M059J (cell line): ENCODE results near the gene IL6R. TPM values are rescaled to one million over a fixed set of nuclear protein-coding genes. Genes with fewer than 3 reads are reported as not detected.

Experiments
- DNase-seq: peaks from one replicate; pipeline ENCODE4 v3.0.0-alpha.2; 2012; ENCODE audit warnings: low read depth
- total RNA-seq: library from RNA; depleted of rRNA; stranded (reverse); fragments of >200 nt; shearing (Covaris generic); gene quantifications from 2 replicates; pipeline ENCODE4 v1.2.3, GENCODE V29; 2014

IL6R gene
- total RNA-seq, 1 experiment from 2014 or later, result 3.8 TPM

DNA sequence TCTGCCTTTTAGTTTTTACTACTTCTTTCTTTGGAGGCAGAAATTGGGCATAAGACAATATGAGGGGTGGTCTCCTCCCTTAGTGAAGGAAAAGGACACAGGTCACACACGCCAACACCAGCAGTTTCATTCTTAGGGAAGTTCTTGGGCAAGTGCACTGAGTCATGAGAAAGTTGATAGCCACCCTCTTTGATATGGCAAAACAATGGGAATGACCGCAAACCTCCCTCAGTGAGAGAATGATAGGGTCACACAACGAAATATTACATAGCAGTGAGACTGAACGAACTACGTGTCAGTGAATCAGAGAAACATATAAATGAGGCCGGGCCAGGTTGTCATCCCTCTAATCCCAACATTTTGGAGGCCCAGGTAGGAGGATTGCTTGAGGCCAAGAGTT, 20.0 kb downstream of the IL6R start:
- no peak for DNase-seq

DNA sequence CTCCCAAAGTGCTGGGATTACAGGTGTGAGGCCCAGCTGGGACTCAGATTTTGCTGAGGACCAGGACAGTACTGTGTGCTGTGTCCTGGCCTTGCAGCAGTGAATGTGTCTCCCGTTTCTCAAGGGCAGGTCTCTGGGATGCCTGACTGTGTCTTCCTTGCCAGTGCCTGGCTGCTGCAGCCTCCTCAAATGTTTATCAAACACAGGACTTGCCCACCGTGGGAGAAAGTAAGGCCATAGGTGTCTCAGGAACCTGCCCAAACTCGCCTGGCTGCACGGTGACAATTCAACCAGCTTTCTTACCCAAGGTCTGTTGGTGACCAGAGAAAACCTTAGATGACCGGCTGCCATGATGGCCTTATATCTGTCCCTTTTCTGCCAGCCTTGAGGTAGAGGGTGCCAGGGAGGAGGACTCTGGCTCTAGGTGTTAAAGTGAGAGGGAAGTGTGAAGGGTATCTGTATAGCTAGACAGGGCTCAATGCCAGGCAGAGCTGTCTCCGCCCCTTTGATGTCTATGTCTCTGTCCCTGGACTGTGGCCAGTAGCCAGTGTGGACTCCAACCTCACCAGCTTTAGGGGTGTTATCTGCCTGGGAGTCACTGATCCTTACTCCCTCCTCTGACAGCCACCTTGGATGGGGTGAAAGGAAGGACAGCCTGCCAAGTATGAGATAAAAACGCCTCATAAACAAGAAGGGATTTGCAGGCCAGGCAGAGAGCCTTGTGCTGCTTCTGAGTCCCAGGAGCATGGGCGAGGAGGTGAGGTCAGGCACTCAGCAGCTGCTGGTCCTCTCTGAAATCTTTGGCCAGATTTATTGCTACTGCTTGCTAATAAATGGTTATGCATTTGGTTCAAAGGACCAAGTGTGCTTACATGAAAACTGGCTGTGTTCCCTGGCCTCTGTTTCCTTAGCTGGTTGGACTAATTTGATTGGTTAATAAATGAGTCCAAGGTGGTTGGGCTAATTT, 22.3 kb downstream of the IL6R start:
- peak; percentile 50 for DNase-seq

GRCh38 chr1:154429118-154429517, 24.0 kb downstream of the IL6R start:
- DNase-seq, result no peak

GRCh38 chr1:154429841-154430611, 24.9 kb downstream of the IL6R start:
- DNase-seq, result no peak

DNA sequence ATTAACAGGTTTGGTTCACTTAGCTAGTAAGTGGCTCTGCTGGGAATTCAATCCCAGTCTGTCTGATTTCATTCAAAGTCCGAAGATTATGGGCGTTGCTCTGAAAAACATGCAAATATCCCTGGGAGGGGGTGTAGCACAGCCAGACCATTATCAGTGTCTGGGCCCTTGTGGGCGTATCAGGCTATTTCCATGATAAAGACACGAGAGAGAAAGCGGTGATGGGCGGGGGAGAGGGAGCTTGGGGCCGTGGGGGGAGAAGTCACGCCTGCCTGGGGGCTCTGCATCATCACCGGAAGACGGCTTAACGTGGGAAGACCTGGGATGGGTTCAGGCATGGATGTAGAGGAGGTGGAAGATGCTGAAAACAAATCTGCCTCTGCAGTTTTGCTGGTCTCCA, 25.8 kb downstream of the IL6R start:
- DNase-seq, result no peak

GRCh38 chr1:154431586-154432373, 26.6 kb downstream of the IL6R start:
- DNase-seq, result peak; percentile 98

DNA sequence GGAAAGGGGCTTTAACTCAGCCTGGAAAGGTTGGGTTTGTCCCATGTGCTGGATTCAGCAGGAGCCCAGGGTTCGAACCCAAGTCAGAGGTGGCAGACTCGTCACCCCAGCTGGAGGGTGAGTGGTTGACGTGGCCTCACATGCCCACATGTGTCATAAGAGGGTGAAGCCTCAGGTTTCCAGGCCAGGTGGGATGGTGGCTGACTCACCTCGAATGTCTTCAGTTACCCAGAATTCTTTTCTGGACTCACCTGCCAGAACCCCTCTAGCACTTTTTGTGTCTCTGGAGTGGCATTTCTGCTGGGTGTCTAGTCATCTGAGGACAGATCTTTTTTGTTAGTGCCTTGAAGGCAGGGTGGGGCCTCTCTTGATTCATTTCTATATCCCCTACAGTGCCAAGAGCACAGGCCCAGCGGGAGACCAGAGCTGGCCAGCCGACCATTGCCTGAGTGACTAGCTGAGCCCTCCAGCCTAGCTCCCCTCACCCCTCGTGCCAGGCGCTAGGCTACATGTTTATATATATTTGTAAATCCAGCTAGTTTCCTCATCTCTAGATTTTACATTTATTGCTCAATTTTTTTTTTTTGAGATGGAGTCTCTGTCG, 28.1 kb downstream of the IL6R start:
- DNase-seq, result peak; percentile 26

DNA sequence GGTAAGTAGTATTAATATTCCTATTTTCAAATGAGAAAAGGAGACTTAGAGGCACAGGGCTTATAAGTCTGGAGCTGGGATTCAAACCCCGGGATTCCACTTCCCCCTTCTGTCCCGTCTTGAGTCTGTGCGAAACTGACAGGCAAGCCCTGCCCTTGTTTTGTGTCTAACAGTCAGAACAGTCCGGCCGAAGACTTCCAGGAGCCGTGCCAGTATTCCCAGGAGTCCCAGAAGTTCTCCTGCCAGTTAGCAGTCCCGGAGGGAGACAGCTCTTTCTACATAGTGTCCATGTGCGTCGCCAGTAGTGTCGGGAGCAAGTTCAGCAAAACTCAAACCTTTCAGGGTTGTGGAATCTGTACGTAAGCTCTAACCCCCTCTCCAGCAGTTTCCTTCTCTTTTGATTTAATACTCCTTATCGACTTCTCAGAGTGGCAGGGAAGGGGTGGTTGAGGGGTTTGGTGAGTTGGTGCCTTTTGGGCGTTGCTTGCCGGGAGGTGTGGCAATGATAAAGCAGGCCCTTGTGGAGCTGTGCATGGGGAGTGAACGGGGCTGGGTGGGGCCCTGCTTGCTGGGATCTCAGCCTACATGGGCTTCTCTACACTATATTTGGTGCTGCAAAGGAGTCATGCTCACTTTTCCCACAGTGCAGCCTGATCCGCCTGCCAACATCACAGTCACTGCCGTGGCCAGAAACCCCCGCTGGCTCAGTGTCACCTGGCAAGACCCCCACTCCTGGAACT, 29.4 kb downstream of the IL6R start:
- DNase-seq, result no peak

DNA sequence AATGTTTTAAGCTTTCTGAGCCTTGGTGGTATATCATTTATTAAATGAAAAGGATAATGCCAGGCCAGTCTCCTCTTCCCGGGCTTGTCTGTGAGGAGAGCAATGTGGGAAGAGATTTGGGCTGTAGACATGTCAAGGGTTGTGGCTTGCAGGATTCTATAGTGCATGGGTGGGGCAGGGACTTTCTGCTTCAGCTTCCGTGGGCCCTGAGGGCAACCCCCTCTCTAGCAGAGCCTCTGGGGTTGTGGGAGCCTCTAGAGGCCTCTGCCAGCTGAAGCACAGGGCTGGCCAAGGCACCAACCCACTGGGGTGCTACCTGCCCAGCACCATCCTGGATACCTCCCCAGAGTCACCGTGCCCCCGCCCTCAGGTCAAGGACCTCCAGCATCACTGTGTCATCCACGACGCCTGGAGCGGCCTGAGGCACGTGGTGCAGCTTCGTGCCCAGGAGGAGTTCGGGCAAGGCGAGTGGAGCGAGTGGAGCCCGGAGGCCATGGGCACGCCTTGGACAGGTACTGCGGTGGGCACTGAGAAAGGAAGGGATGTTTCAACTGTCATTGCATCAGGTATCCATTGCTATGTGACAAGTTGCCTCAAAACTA, 30.6 kb downstream of the IL6R start:
- no peak for DNase-seq

GRCh38 chr1:154436433-154436832, 31.3 kb downstream of the IL6R start:
- no peak for DNase-seq

DNA sequence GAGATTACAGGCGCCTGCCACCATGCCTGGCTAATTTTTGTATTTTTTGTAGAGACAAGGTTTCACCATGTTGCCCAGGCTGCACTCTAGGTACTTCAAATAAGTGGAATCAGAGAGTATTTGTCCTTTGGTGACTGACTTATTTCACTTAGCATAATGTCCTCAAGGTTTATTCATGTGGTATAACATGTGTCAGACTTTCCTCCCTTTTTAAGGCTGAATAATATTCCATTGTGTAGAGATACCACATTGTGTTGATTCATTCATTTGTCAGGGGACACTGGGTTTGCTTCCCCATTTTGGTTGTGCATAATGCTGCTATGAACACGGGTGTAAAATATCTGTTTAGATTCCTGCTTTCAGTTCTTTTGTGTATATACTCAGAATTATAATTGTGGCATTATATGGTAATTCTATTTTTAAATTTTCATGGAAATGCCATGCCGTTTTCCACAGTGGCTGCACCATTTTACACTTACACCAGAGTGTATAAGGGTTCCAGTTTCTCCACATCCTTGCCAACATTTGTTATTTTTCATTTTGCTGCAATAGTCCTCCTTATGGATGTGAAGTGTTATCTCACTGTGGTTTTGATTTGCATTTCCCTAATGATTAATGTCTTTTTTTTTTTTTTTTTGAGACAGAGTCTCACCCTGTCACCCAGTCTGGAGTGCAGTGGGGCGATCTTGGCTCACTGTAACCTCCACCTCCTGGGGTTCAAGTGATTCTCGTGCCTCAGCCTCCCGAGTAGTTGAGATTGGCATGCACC, 35.1 kb downstream of the IL6R start:
- DNase-seq, result no peak

- DNase-seq, result no peak
Observed at GRCh38 chr1:154441241-154441888, 36.2 kb downstream of the IL6R start.

- DNase-seq, result peak; percentile 54
Observed at GRCh38 chr1:154442006-154442740, 37.0 kb downstream of the IL6R start.

GRCh38 chr1:154443274-154444013, 38.3 kb downstream of the IL6R start:
- no peak for DNase-seq

- DNase-seq, result peak; percentile 98
Observed at GRCh38 chr1:154445040-154445472, 39.9 kb downstream of the IL6R start.

GRCh38 chr1:154446292-154446691, 41.1 kb downstream of the IL6R start:
- DNase-seq, result peak; percentile 85

- no peak for DNase-seq
Observed at GRCh38 chr1:154446789-154447188, 41.6 kb downstream of the IL6R start.
